ENCODE measurements around the gene ANKRD23. TPM values are rescaled to one million over a fixed set of nuclear protein-coding genes. Genes with fewer than 3 reads are reported as not detected.
"Not testable (repeated sequence)": the region's sequence is repeated elsewhere in the genome, so short reads cannot be mapped to it uniquely, and the experiment has no call there.

The ANKRD23 gene
- total and polyA plus RNA-seq, 2 experiments from 2014 or later, result 0.76 to 1.4 TPM

DNA sequence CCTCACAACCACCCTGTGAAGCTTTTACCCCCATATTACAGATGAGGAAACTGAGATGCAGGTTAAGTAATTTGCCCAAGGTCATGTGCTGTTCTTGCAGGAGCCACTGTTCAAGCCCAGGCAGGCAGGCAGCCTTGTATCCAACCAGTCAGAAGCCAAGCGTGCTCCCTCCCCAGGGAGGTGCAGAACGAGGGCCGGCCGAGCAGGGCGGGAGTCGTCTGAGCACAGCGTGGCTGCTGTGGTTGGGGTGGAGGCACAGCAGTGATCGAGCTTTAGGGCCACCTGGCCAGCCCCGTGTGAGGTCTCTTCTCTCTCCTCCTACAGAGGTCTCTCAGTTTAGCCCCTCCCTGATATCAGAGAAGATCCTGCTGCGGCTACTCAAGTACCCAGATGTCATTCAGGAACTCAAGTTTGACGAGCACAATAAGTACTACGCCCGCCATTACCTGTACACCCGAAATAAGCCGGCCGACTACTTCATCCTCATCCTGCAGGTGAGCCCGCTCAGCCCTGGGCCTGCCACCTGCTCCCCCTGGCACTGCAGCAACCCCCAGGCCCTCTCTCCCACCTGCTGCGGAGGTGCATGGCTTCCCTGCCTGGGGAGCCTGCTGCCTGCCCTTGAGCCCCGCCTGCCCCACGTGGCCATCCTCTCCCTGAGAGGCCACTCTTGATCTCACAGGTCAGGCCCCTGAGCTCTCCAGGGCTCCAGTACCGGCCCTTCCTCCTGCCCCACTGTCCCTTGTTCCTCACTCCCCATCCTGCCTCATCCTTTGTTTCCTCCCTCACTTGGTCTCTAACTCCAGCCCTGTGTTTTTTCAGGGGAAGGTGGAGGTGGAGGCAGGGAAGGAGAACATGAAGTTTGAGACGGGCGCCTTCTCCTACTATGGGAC is 44.8 kb downstream of the ANKRD23 start:
- Histone ChIP-seq H3K4me1 (ENCODE audit: insufficient read depth) (no peaks in the 10 kb centered on the region), H3K79me2 (ENCODE audit: insufficient read depth) (no peaks in the 10 kb centered on the region), H4K20me1 (ENCODE audit: insufficient read depth) (no peaks in the 10 kb centered on the region), H2AFZ (no peak overlapping the region), H3K36me3 (ENCODE audit: low read depth) (no peaks in the 10 kb centered on the region), H3K4me2 (ENCODE audit: unreplicated experiment) (no peak overlapping the region), H3K9ac (no peak overlapping the region), H3F3A (ENCODE audit: insufficient read depth) (no peaks in the 10 kb centered on the region), H3K9me2 (ENCODE audit: insufficient read depth) (no peaks in the 10 kb centered on the region), H3K27ac (no peak overlapping the region), H3K9me3 (ENCODE audit: low read depth) (no peaks in the 10 kb centered on the region), H3K27me3 (replicated peaks; ENCODE audit: insufficient read depth) (no peaks in the 10 kb centered on the region), H3K4me3 (no peak overlapping the region)
- in situ Hi-C loops (cut with MboI), result no loop called here
- DNase-seq, result no peak
- TF ChIP-seq EZH2phosphoT487 (IDR thresholded peaks at IDR 0.05; ENCODE audit: insufficient read depth, low read depth) (no peak), EZH2 (IDR thresholded peaks at IDR 0.05; ENCODE audit: insufficient read depth, poor library complexity, severe bottlenecking) (no peak)
- 87 to 88% methylated on average over 21 to 23 of the region's 23 CpGs for WGBS, 2 experiments (ENCODE audit: low coverage in 1 of 2, low lambda C conversion rate in 2 of 2, missing lambda C conversion rate in 2 of 2)

- Histone ChIP-seq H3F3A (ENCODE audit: insufficient read depth) (no peaks in the 10 kb centered on the region), H3K36me3 (ENCODE audit: low read depth) (no peaks in the 10 kb centered on the region), H3K4me3 (no peak overlapping the region), H3K79me2 (ENCODE audit: insufficient read depth) (no peaks in the 10 kb centered on the region), H2AFZ (no peak overlapping the region), H3K27ac (no peak overlapping the region), H3K27me3 (replicated peaks; ENCODE audit: insufficient read depth) (no peaks in the 10 kb centered on the region), H3K4me2 (ENCODE audit: unreplicated experiment) (no peak overlapping the region), H3K9ac (no peak overlapping the region), H3K9me3 (ENCODE audit: low read depth) (no peaks in the 10 kb centered on the region), H4K20me1 (ENCODE audit: insufficient read depth) (no peaks in the 10 kb centered on the region), H3K9me2 (ENCODE audit: insufficient read depth) (no peaks in the 10 kb centered on the region), H3K4me1 (ENCODE audit: insufficient read depth) (no peaks in the 10 kb centered on the region)
- in situ Hi-C loops (cut with MboI), result no loop called here
- WGBS, 2 experiments (ENCODE audit: low coverage in 1 of 2, low lambda C conversion rate in 2 of 2, missing lambda C conversion rate in 2 of 2), result 89 to 92% methylated on average over 19 to 22 of the region's 23 CpGs
- TF ChIP-seq EZH2 (IDR thresholded peaks at IDR 0.05; ENCODE audit: insufficient read depth, poor library complexity, severe bottlenecking), result no peak
- no peak for TF ChIP-seq EZH2phosphoT487 (IDR thresholded peaks at IDR 0.05; ENCODE audit: insufficient read depth, low read depth)
- no peak for DNase-seq
Observed at GRCh38 chr2:96797066-96797625, 46.7 kb downstream of the ANKRD23 start.

DNA sequence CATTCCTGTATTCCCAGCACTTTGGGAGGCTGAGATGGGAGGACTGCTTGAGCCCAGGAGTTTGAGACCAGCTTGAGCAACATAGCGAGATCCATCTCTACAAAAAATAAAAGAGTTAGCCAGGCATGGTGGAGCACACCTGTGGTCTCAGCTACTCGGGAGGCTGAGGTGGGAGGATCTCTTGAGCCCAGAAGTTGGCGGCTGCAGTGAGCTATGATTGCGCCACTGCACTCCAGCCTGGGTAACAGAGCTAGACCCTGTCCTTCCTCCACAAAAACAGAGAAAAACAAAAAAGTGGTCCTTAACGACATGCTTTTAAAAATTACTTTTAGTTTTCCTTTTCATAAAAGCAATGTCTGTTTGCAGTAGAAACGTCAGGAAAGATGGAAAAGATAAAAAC is 47.3 kb downstream of the ANKRD23 start:
- H3K9me2 ChIP-seq (ENCODE audit: insufficient read depth), result not testable (repeated sequence)

DNA sequence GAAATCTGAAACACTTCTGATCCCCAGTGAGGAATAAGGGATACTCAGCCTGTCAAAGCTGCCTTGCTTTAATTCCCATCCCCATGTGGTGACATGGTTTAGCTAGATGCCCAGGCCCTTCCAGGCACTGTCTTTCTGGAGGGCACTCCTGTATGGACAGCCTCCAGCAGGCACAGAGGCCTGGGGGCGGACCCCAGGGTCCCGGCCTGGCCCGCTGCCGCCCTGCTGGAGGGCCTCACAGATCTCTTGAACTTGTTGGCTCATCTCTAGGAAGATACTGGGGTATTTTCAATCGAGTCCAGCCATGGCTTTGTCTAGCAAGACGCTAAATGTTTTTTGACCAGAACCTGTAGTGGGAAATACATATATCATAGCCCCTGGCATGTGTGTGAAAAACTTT is 48.7 kb downstream of the ANKRD23 start:
- no peak overlapping the region for H3K27ac ChIP-seq
- no peaks in the 10 kb centered on the region for H3K9me2 ChIP-seq (ENCODE audit: insufficient read depth)
- no peaks in the 10 kb centered on the region for H3K36me3 ChIP-seq (ENCODE audit: low read depth)
- H3K9ac ChIP-seq, result no peak overlapping the region
- H4K20me1 ChIP-seq (ENCODE audit: insufficient read depth), result no peaks in the 10 kb centered on the region
- no peaks in the 10 kb centered on the region for H3K79me2 ChIP-seq (ENCODE audit: insufficient read depth)
- no peak overlapping the region for H3K4me2 ChIP-seq (ENCODE audit: unreplicated experiment)
- no peaks in the 10 kb centered on the region for H3K4me1 ChIP-seq (ENCODE audit: insufficient read depth)
- H3K4me3 ChIP-seq, result no peak overlapping the region
- no peaks in the 10 kb centered on the region for H3K9me3 ChIP-seq (ENCODE audit: low read depth)
- no peak overlapping the region for H2AFZ ChIP-seq
- H3K27me3 ChIP-seq (replicated peaks; ENCODE audit: insufficient read depth), result no peaks in the 10 kb centered on the region
- no peak for DNase-seq
- TF ChIP-seq EZH2 (IDR thresholded peaks at IDR 0.05; ENCODE audit: insufficient read depth, poor library complexity, severe bottlenecking) (no peak), EZH2phosphoT487 (IDR thresholded peaks at IDR 0.05; ENCODE audit: insufficient read depth, low read depth) (no peak)
- 93 to 95% methylated on average over 6 of the region's 6 CpGs for WGBS, 2 experiments (ENCODE audit: low coverage in 1 of 2, low lambda C conversion rate in 2 of 2, missing lambda C conversion rate in 2 of 2)
- no peaks in the 10 kb centered on the region for H3F3A ChIP-seq (ENCODE audit: insufficient read depth)
- in situ Hi-C loops (cut with MboI), result no loop called here

More for the DNA sequence above, 47.3 kb downstream of the ANKRD23 start:
- H3K4me1 ChIP-seq (ENCODE audit: insufficient read depth); H3K9ac ChIP-seq; DNase-seq; H3F3A ChIP-seq (ENCODE audit: insufficient read depth); H3K9me3 ChIP-seq (ENCODE audit: low read depth); H3K79me2 ChIP-seq (ENCODE audit: insufficient read depth); H3K27ac ChIP-seq; H2AFZ ChIP-seq; H3K4me2 ChIP-seq (ENCODE audit: unreplicated experiment); in situ Hi-C loops (cut with MboI); H3K27me3 ChIP-seq (replicated peaks; ENCODE audit: insufficient read depth); H3K36me3 ChIP-seq (ENCODE audit: low read depth); H3K4me3 ChIP-seq; H4K20me1 ChIP-seq (ENCODE audit: insufficient read depth): not testable (repeated sequence)
- 77 to 81% methylated on average over 6 of the region's 6 CpGs for WGBS, 2 experiments (ENCODE audit: low coverage in 1 of 2, low lambda C conversion rate in 2 of 2, missing lambda C conversion rate in 2 of 2)

Data from GM23248 (cell line).